Activated naive CD8-positive, alpha-beta T cell treated with anti-CD3 and anti-CD28 coated beads for 36 hours (primary cell): ENCODE measurements around the gene FCRL6. TPM values are rescaled to one million over a fixed set of nuclear protein-coding genes. Genes with fewer than 3 reads are reported as not detected.

ENCODE experiments used
- DNase-seq: peaks from one replicate; pipeline ENCODE4 v3.0.0; 2021
- H3K27ac Mint-ChIP-seq: one replicate; pipeline ENCODE4 v1.8.0; 2022; ENCODE audit warnings: mild to moderate bottlenecking, moderate library complexity, mixed read lengths
- H3K27me3 Mint-ChIP-seq: one replicate; pipeline ENCODE4 v1.8.0; 2022; ENCODE audit warnings: mild to moderate bottlenecking, mixed read lengths
- H3K36me3 Mint-ChIP-seq: one replicate; pipeline ENCODE4 v1.8.0; 2021; ENCODE audit warnings: mild to moderate bottlenecking, mixed read lengths
- H3K4me1 Mint-ChIP-seq: one replicate; pipeline ENCODE4 v1.8.0; 2021; ENCODE audit warnings: mixed read lengths
- H3K4me3 Mint-ChIP-seq: one replicate; pipeline ENCODE4 v1.8.0; 2022; ENCODE audit warnings: mild to moderate bottlenecking, moderate library complexity, mixed read lengths
- H3K9me3 Mint-ChIP-seq: one replicate; pipeline ENCODE4 v1.8.0; 2022; ENCODE audit warnings: mixed read lengths
- total RNA-seq, 2 experiments: library from RNA; stranded (reverse); gene quantifications; one replicate each; pipeline ENCODE4 v1.2.3, GENCODE V29; 2021

The FCRL6 gene
- total RNA-seq, 2 experiments from 2014 or later: not detected

- Mint-ChIP-seq H3K27me3 (no peaks in the 10 kb centered on the region), H3K4me3 (no peak overlapping the region), H3K36me3 (peaks cover 11% of the 10 kb centered on the region), H3K9me3 (no peaks in the 10 kb centered on the region), H3K4me1 (peaks cover 21% of the 10 kb centered on the region), H3K27ac (peak overlapping the region; percentile 26)
- DNase-seq: no peak
These were observed 37.1 kb downstream of the FCRL6 start for GRCh38 chr1:159839116-159839849.

GRCh38 chr1:159841749-159842148 lies 39.6 kb downstream of the FCRL6 start:
- Mint-ChIP-seq H3K4me1 (peaks cover 21% of the 10 kb centered on the region), H3K9me3 (no peaks in the 10 kb centered on the region), H3K4me3 (no peak overlapping the region), H3K27me3 (no peaks in the 10 kb centered on the region), H3K27ac (no peak overlapping the region), H3K36me3 (peaks cover 5% of the 10 kb centered on the region)
- DNase-seq: no peak

- Mint-ChIP-seq H3K4me3 (no peak overlapping the region), H3K27me3 (no peaks in the 10 kb centered on the region), H3K27ac (no peak overlapping the region), H3K9me3 (no peaks in the 10 kb centered on the region), H3K4me1 (peaks cover 18% of the 10 kb centered on the region), H3K36me3 (peaks cover 3% of the 10 kb centered on the region)
- DNase-seq: no peak
These were observed 41.3 kb downstream of the FCRL6 start for GRCh38 chr1:159843459-159843858.

- peaks cover 4% of the 10 kb centered on the region for H3K4me1 Mint-ChIP-seq
- H3K4me3 Mint-ChIP-seq: no peak overlapping the region
- H3K27ac Mint-ChIP-seq: no peak overlapping the region
- H3K36me3 Mint-ChIP-seq: no peaks in the 10 kb centered on the region
- no peaks in the 10 kb centered on the region for H3K9me3 Mint-ChIP-seq
- H3K27me3 Mint-ChIP-seq: no peaks in the 10 kb centered on the region
- DNase-seq: no peak
These were observed 43.8 kb downstream of the FCRL6 start for GRCh38 chr1:159845751-159846629.

GRCh38 chr1:159847231-159847630 lies 45.1 kb downstream of the FCRL6 start:
- no peak overlapping the region for H3K27ac Mint-ChIP-seq

GRCh38 chr1:159848326-159848725 lies 46.2 kb downstream of the FCRL6 start:
- Mint-ChIP-seq H3K36me3 (no peaks in the 10 kb centered on the region), H3K27me3 (no peaks in the 10 kb centered on the region), H3K4me1 (peaks cover 7% of the 10 kb centered on the region), H3K27ac (no peak overlapping the region), H3K9me3 (no peaks in the 10 kb centered on the region), H3K4me3 (no peak overlapping the region)
- DNase-seq: no peak

More at GRCh38 chr1:159847231-159847630, 45.1 kb downstream of the FCRL6 start:
- no peak for DNase-seq
- no peaks in the 10 kb centered on the region for H3K36me3 Mint-ChIP-seq
- no peak overlapping the region for H3K4me3 Mint-ChIP-seq
- H3K4me1 Mint-ChIP-seq: peaks cover 4% of the 10 kb centered on the region
- no peaks in the 10 kb centered on the region for H3K9me3 Mint-ChIP-seq
- H3K27me3 Mint-ChIP-seq: no peaks in the 10 kb centered on the region

GRCh38 chr1:159849626-159850366 lies 47.6 kb downstream of the FCRL6 start:
- Mint-ChIP-seq H3K27ac (no peak overlapping the region), H3K4me1 (peaks cover 16% of the 10 kb centered on the region), H3K27me3 (no peaks in the 10 kb centered on the region), H3K36me3 (no peaks in the 10 kb centered on the region), H3K9me3 (no peaks in the 10 kb centered on the region), H3K4me3 (no peak overlapping the region)
- DNase-seq: no peak

- no peaks in the 10 kb centered on the region for H3K36me3 Mint-ChIP-seq
- no peak overlapping the region for H3K4me3 Mint-ChIP-seq
- no peaks in the 10 kb centered on the region for H3K9me3 Mint-ChIP-seq
- H3K4me1 Mint-ChIP-seq: peaks cover 22% of the 10 kb centered on the region
- H3K27ac Mint-ChIP-seq: no peak overlapping the region
- no peaks in the 10 kb centered on the region for H3K27me3 Mint-ChIP-seq
- no peak for DNase-seq
These were observed 49.2 kb downstream of the FCRL6 start for GRCh38 chr1:159851407-159851806.

GRCh38 chr1:159853417-159854115 lies 51.4 kb downstream of the FCRL6 start:
- DNase-seq: no peak
- H3K36me3 Mint-ChIP-seq: no peaks in the 10 kb centered on the region
- H3K4me1 Mint-ChIP-seq: peaks cover 27% of the 10 kb centered on the region
- H3K27ac Mint-ChIP-seq: no peak overlapping the region
- H3K27me3 Mint-ChIP-seq: no peaks in the 10 kb centered on the region
- peak overlapping the region; percentile 81 for H3K4me3 Mint-ChIP-seq
- H3K9me3 Mint-ChIP-seq: no peaks in the 10 kb centered on the region

- peak; percentile 16 for DNase-seq
- Mint-ChIP-seq H3K27ac (no peak overlapping the region), H3K4me1 (peaks cover 27% of the 10 kb centered on the region)
These were observed 52.0 kb downstream of the FCRL6 start for GRCh38 chr1:159854116-159854692.

GRCh38 chr1:159854693-159855192 lies 52.6 kb downstream of the FCRL6 start:
- Mint-ChIP-seq H3K27ac (peak overlapping the region; percentile 3), H3K27me3 (no peaks in the 10 kb centered on the region), H3K9me3 (no peaks in the 10 kb centered on the region), H3K4me1 (peaks cover 27% of the 10 kb centered on the region), H3K36me3 (no peaks in the 10 kb centered on the region), H3K4me3 (peak overlapping the region; percentile 81)
- peak; percentile 82 for DNase-seq

More at GRCh38 chr1:159854116-159854692, 52.0 kb downstream of the FCRL6 start:
- no peaks in the 10 kb centered on the region for H3K9me3 Mint-ChIP-seq
- no peaks in the 10 kb centered on the region for H3K27me3 Mint-ChIP-seq
- H3K36me3 Mint-ChIP-seq: no peaks in the 10 kb centered on the region
- H3K4me3 Mint-ChIP-seq: peak overlapping the region; percentile 81

GRCh38 chr1:159855709-159856108 lies 53.5 kb downstream of the FCRL6 start:
- no peak overlapping the region for H3K27ac Mint-ChIP-seq
- peak overlapping the region; percentile 69 for H3K4me3 Mint-ChIP-seq
- H3K4me1 Mint-ChIP-seq: peaks cover 23% of the 10 kb centered on the region
- DNase-seq: no peak
- no peaks in the 10 kb centered on the region for H3K9me3 Mint-ChIP-seq
- H3K27me3 Mint-ChIP-seq: no peaks in the 10 kb centered on the region
- no peaks in the 10 kb centered on the region for H3K36me3 Mint-ChIP-seq

- Mint-ChIP-seq H3K27me3 (no peaks in the 10 kb centered on the region), H3K4me3 (no peak overlapping the region), H3K9me3 (no peaks in the 10 kb centered on the region), H3K27ac (no peak overlapping the region), H3K4me1 (peaks cover 23% of the 10 kb centered on the region), H3K36me3 (no peaks in the 10 kb centered on the region)
- DNase-seq: no peak
These were observed 54.4 kb downstream of the FCRL6 start for GRCh38 chr1:159856576-159856975.

GRCh38 chr1:159857889-159858288 lies 55.7 kb downstream of the FCRL6 start:
- H3K4me3 Mint-ChIP-seq: no peak overlapping the region
- no peak overlapping the region for H3K27ac Mint-ChIP-seq

More at GRCh38 chr1:159857889-159858288, 55.7 kb downstream of the FCRL6 start:
- Mint-ChIP-seq H3K4me1 (peaks cover 23% of the 10 kb centered on the region), H3K27me3 (no peaks in the 10 kb centered on the region), H3K9me3 (no peaks in the 10 kb centered on the region), H3K36me3 (no peaks in the 10 kb centered on the region)
- no peak for DNase-seq
